ENCODE results near the gene KCNK16. TPM values are rescaled to one million over a fixed set of nuclear protein-coding genes. Genes with fewer than 3 reads are reported as not detected.

KCNK16 gene
- total and polyA plus RNA-seq, 2 of the 4 experiments (the other 2 are of a cell fraction), result not detected

GRCh38 chr6:39295611-39296011 lies 26.9 kb downstream of the KCNK16 start:
- POLR2A ChIA-PET (ENCODE audit: unreplicated experiment), result no interaction called here
- H3K27me3 ChIP-seq (ENCODE audit: control insufficient read depth, insufficient read depth, low read length), result no peaks in the 10 kb centered on the region; the same call in 1 of the 2 replicates
- H3K9me1 ChIP-seq (ENCODE audit: insufficient read depth, low read length), result no peaks in the 10 kb centered on the region
- H2BK20ac ChIP-seq (ENCODE audit: low read depth, low read length), result no peak overlapping the region
- no peak overlapping the region for H4K91ac ChIP-seq (ENCODE audit: insufficient read depth, low read depth, low read length)
- no peak overlapping the region for H3K23ac ChIP-seq (ENCODE audit: low read depth, low read length)
- WGBS, 2 experiments (ENCODE audit: extremely low coverage in 2 of 2, insufficient read length in 1 of 2), result no CpG with 5 or more reads among the region's 5 CpGs
- no peak overlapping the region for H3K18ac ChIP-seq (ENCODE audit: low read depth, low read length)
- H3K56ac ChIP-seq (ENCODE audit: extremely low read depth, insufficient read depth, low read length), result no peak overlapping the region
- H4K5ac ChIP-seq (ENCODE audit: low read depth, low read length), result no peak overlapping the region
- H2BK120ac ChIP-seq (ENCODE audit: low read depth, low read length), result no peak overlapping the region
- H3K14ac ChIP-seq (replicated peaks; ENCODE audit: low read depth, low read length), result no peak overlapping the region
- H4K8ac ChIP-seq (ENCODE audit: low read depth in 2 of 2, low read length in 2 of 2), result no peak overlapping the region
- no peak overlapping the region for H3K27ac ChIP-seq (ENCODE audit: insufficient read depth, low read length)
- in situ Hi-C loops (cut with MboI; ENCODE audit: low sequenced_read_pairs), result no loop called here
- no peak overlapping the region for H2AFZ ChIP-seq (replicated peaks; ENCODE audit: low read length, poor library complexity)
- no peaks in the 10 kb centered on the region for H3K36me3 ChIP-seq (ENCODE audit: control insufficient read depth, insufficient read depth, low read length)
- H3K9me3 ChIP-seq (ENCODE audit: control insufficient read depth, insufficient read depth, low read length), result no peaks in the 10 kb centered on the region
- no peak overlapping the region for H2AK9ac ChIP-seq (replicated peaks; ENCODE audit: low read depth, low read length, poor library complexity)
- no peak overlapping the region for H3K4ac ChIP-seq (ENCODE audit: low read depth, low read length)
- no peak overlapping the region for H3K9ac ChIP-seq (ENCODE audit: low read depth, low read length)
- H4K20me1 ChIP-seq (ENCODE audit: insufficient read depth, low read length), result no peaks in the 10 kb centered on the region
- H2BK15ac ChIP-seq (ENCODE audit: low read depth, low read length), result no peak overlapping the region
- no TSS peak for BruUV-seq (replicated peaks)
- no peak for TF ChIP-seq SMC3 (IDR thresholded peaks at IDR 0.05; ENCODE audit: low read depth, low read length)
- TF ChIP-seq MAFK (IDR thresholded peaks at IDR 0.05; ENCODE audit: low read depth, low read length), result no peak
- TF ChIP-seq BHLHE40 (IDR thresholded peaks at IDR 0.05; ENCODE audit: low read depth, low read length), result no peak
- TF ChIP-seq FOS (IDR thresholded peaks at IDR 0.05; ENCODE audit: low read depth, low read length), result no peak
- TF ChIP-seq CHD1 (IDR thresholded peaks at IDR 0.05; ENCODE audit: low read depth, low read length), result no peak
- TF ChIP-seq CTCF (conservative IDR thresholded peaks at IDR 0.05; ENCODE audit: low read depth, low read length), result no peak
- TF ChIP-seq MAZ (IDR thresholded peaks at IDR 0.05; ENCODE audit: borderline replicate concordance, low read depth, low read length), result no peak
- TF ChIP-seq USF2 (IDR thresholded peaks at IDR 0.05; ENCODE audit: low read depth, low read length), result no peak
- no peak for TF ChIP-seq CEBPB (IDR thresholded peaks at IDR 0.05; ENCODE audit: low read depth, low read length)
- no peak for TF ChIP-seq MXI1 (IDR thresholded peaks at IDR 0.05; ENCODE audit: borderline replicate concordance, low read depth, low read length)
- no peak for TF ChIP-seq RFX5 (IDR thresholded peaks at IDR 0.05; ENCODE audit: low read depth, low read length)
- no peak for TF ChIP-seq ELK1 (IDR thresholded peaks at IDR 0.05; ENCODE audit: borderline replicate concordance, low read depth, low read length)
- ATAC-seq (ENCODE audit: low read depth), result no peak
- dilution Hi-C loops (cut with HindIII; ENCODE audit: low sequenced_read_pairs, unreplicated experiment), result no loop called here
- H2AK5ac ChIP-seq (ENCODE audit: low read depth, low read length), result no peak overlapping the region
- H2BK5ac ChIP-seq (ENCODE audit: low read depth, low read length, poor library complexity, severe bottlenecking), result no peak overlapping the region
- DNase-seq, result no peak
- no peak overlapping the region for H3K4me3 ChIP-seq (ENCODE audit: insufficient read depth, low read depth, low read length)
- H3K4me1 ChIP-seq (ENCODE audit: control insufficient read depth, insufficient read depth, low read length), result no peaks in the 10 kb centered on the region
- CTCF ChIA-PET, result no interaction called here
- no peaks in the 10 kb centered on the region for H3K79me1 ChIP-seq (ENCODE audit: low read depth in 1 of 2, low read length in 2 of 2)
- H3K4me2 ChIP-seq (ENCODE audit: low read depth, low read length), result no peak overlapping the region
- intact Hi-C loops (cut with micrococcal nuclease), result no loop called here

Data from IMR-90 (cell line).